Measurements from ENCODE around the gene EPS8L2. TPM values are rescaled to one million over a fixed set of nuclear protein-coding genes. Genes with fewer than 3 reads are reported as not detected.
A peak's percentile ranks its signal among the peaks of the same experiment; 100 is the strongest.

Gene EPS8L2
- total and polyA plus RNA-seq, 2 of the 13 experiments (the other 11 are each of a cell fraction or from before 2014, with no cell fraction given): 89.3 to 416 TPM

DNA sequence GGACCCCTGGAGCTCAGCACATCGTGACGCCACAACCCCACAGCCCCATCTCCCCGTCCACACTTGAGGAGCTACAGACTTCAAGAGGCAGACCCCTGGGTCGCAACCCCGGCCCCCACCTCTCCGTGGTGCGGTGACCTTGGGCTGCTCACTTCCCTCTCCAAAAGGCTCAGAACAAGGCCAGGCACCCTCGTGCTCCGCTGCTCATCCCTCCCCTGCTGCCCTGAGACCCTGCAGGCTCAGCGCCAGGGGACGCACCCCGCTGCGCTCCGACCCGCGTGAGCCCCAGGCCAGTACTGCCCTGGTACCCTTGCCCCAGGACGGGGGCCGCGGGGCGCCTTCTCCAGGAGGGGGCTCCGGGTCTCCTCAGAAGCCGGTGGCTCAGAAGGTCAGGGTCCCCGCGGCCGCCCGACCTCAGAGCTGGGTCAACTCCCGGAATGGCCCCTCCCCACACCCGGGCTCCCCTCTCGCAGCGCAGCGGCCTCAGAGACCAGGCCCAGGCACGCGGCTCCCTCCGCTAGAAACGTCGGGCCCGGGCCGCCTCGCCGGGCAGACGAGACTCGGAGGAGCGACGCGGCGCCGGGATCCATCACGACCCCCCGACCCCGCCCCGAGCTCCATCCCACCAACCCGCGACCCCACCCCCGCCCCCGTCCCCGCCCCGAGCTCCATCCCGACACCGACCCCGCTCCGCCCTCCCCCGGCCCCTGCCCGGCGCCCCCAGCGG lies 70.7 kb downstream of the EPS8L2 start (continued):
- TF ChIP-seq FOXP4 (CRISPR knock-in tag; IDR thresholded peaks at IDR 0.05) (no peak), MTF1 (CRISPR knock-in tag; IDR thresholded peaks at IDR 0.05) (no peak), RFX5 (IDR thresholded peaks at IDR 0.05; ENCODE audit: low read depth, low read length) (no peak), ZNF205 (CRISPR knock-in tag; IDR thresholded peaks at IDR 0.05) (no peak), GLI4 (CRISPR knock-in tag; IDR thresholded peaks at IDR 0.05; ENCODE audit: borderline replicate concordance) (no peak), ZNF331 (CRISPR knock-in tag; IDR thresholded peaks at IDR 0.05) (no peak), ZNF326 (CRISPR knock-in tag; IDR thresholded peaks at IDR 0.05; ENCODE audit: borderline replicate concordance) (no peak), FIP1L1 (IDR thresholded peaks at IDR 0.05; ENCODE audit: borderline replicate concordance, insufficient read depth, low read depth, low read length) (no peak), TRIM24 (CRISPR knock-in tag; IDR thresholded peaks at IDR 0.05) (no peak), SRY (CRISPR knock-in tag; IDR thresholded peaks at IDR 0.05) (no peak), STAG1 (CRISPR knock-in tag; IDR thresholded peaks at IDR 0.05) (0 out of 2 replicates have a peak, but pooled peaks have one; percentile 18), MBNL3 (CRISPR knock-in tag; conservative IDR thresholded peaks at IDR 0.05) (no peak), CBX1 (IDR thresholded peaks at IDR 0.05; ENCODE audit: low read depth) (no peak), PHF8 (CRISPR knock-in tag; IDR thresholded peaks at IDR 0.05) (no peak; the same call in 1 of the 2 replicates), NFYB (CRISPR knock-in tag; IDR thresholded peaks at IDR 0.05) (no peak), MED13 (CRISPR knock-in tag; IDR thresholded peaks at IDR 0.05) (0 out of 2 replicates have a peak, but pooled peaks have one; percentile 32), HOXA5 (CRISPR knock-in tag; IDR thresholded peaks at IDR 0.05) (0 out of 2 replicates have a peak, but pooled peaks have one; percentile 38), ZNF101 (CRISPR knock-in tag; IDR thresholded peaks at IDR 0.05; ENCODE audit: borderline replicate concordance, low read depth) (no peak), DMAP1 (CRISPR knock-in tag; IDR thresholded peaks at IDR 0.05) (no peak), MAZ (IDR thresholded peaks at IDR 0.05; ENCODE audit: borderline replicate concordance, low read depth, low read length) (no peak), MAZ (CRISPR knock-in tag; IDR thresholded peaks at IDR 0.05; ENCODE audit: low read depth) (no peak), NCOA5 (CRISPR knock-in tag; IDR thresholded peaks at IDR 0.05) (no peak), ZFP1 (CRISPR knock-in tag; IDR thresholded peaks at IDR 0.05) (no peak)
- TF ChIP-seq, protein P1, sequence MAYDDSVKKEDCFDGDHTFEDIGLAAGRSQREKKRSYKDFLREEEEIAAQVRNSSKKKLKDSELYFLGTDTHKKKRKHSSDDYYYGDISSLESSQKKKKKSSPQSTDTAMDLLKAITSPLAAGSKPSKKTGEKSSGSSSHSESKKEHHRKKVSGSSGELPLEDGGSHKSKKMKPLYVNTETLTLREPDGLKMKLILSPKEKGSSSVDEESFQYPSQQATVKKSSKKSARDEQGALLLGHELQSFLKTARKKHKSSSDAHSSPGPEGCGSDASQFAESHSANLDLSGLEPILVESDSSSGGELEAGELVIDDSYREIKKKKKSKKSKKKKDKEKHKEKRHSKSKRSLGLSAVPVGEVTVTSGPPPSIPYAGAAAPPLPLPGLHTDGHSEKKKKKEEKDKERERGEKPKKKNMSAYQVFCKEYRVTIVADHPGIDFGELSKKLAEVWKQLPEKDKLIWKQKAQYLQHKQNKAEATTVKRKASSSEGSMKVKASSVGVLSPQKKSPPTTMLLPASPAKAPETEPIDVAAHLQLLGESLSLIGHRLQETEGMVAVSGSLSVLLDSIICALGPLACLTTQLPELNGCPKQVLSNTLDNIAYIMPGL (CRISPR knock-in tag; IDR thresholded peaks at IDR 0.05; ENCODE audit: borderline replicate concordance in 1 of 2, low read depth in 1 of 2): peak in 1 of 2 experiments; percentile 21; a peak in 2 of 4 replicates
- TF ChIP-seq, protein P2, sequence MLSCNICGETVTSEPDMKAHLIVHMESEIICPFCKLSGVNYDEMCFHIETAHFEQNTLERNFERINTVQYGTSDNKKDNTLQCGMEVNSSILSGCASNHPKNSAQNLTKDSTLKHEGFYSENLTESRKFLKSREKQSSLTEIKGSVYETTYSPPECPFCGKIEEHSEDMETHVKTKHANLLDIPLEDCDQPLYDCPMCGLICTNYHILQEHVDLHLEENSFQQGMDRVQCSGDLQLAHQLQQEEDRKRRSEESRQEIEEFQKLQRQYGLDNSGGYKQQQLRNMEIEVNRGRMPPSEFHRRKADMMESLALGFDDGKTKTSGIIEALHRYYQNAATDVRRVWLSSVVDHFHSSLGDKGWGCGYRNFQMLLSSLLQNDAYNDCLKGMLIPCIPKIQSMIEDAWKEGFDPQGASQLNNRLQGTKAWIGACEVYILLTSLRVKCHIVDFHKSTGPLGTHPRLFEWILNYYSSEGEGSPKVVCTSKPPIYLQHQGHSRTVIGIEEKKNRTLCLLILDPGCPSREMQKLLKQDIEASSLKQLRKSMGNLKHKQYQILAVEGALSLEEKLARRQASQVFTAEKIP (CRISPR knock-in tag; IDR thresholded peaks at IDR 0.05; ENCODE audit: borderline replicate concordance): no peak

All from HepG2 (cell line).